Colonic mucosa (tissue), 4 donors: ENCODE data around the gene CFAP70. TPM values are rescaled to one million over a fixed set of nuclear protein-coding genes. Genes with fewer than 3 reads are reported as not detected.

Source experiments
- DNase-seq: peaks from one replicate; pipeline ENCODE4 v3.0.0-alpha.2; 2020
- H3K27ac ChIP-seq: fragments of 200-600 bp; one replicate; pipeline ENCODE4 v1.8.0; 2021
- H3K27me3 ChIP-seq: fragments of 200-600 bp; one replicate; pipeline ENCODE4 v1.8.0; 2021
- H3K36me3 ChIP-seq: fragments of 200-600 bp; one replicate; pipeline ENCODE4 v1.8.0; 2021
- H3K4me1 ChIP-seq: fragments of 200-600 bp; one replicate; pipeline ENCODE4 v1.8.0; 2021; ENCODE audit warnings: mild to moderate bottlenecking
- H3K4me3 ChIP-seq: fragments of 200-600 bp; one replicate; pipeline ENCODE4 v1.8.0; 2021
- H3K9ac ChIP-seq, 2 donors: one replicate each; pipeline ENCODE4 v1.7.0; 2013; ENCODE audit warnings: control low read depth in 2 of 2, low read depth in 2 of 2, low read length in 2 of 2
- H3K9me3 ChIP-seq: fragments of 200-600 bp; one replicate; pipeline ENCODE4 v1.8.0; 2021
- CTCF ChIP-seq: fragments of 200-600 bp; IDR thresholded peaks from one replicate; pipeline ENCODE4 v1.8.0; 2022; ENCODE audit warnings: antibody characterized with exemption, mild to moderate bottlenecking
- intact Hi-C: fragments of 100-400 bp; cut with DNase I; formaldehyde crosslinking; loops from one replicate; pipeline ENCODE4 v1.14.1; 2022
- total RNA-seq, 2 donors: library from RNA; stranded (reverse); fragmentation: NEBNext Ultra II Directional in 1 of 2; extraction: Animal tissue kit (Norgen Biotek cat#: 25700) in 1 of 2; gene quantifications; one replicate each; pipeline ENCODE4 v1.2.1, GENCODE V29; 2021
- donor health status: healthy.
- donor health status: DM: no; HTN: no; CAD: no.
- donor health status: DM: no; HTN: no; CAD: no.

Gene CFAP70
- total RNA-seq, 2 donors from 2014 or later: 0.64 to 0.72 TPM

- Histone ChIP-seq H3K36me3 (no peaks in the 10 kb centered on the region), H3K4me3 (no peak overlapping the region), H3K9ac (no peak overlapping the region), H3K27ac (no peak overlapping the region), H3K27me3 (no peaks in the 10 kb centered on the region), H3K4me1 (no peaks in the 10 kb centered on the region), H3K9me3 (no peaks in the 10 kb centered on the region)
- no peak for TF ChIP-seq CTCF
- DNase-seq: no peak
- intact Hi-C loops: no loop called here
Measured at GRCh38 chr10:73289958-73290357, 68.7 kb downstream of the CFAP70 start.

GRCh38 chr10:73287441-73287840 lies 71.2 kb downstream of the CFAP70 start:
- no peak overlapping the region for H3K4me3 ChIP-seq
- intact Hi-C loops: no loop called here
- no peak overlapping the region for H3K27ac ChIP-seq
- H3K4me1 ChIP-seq: no peaks in the 10 kb centered on the region
- no peak for DNase-seq
- no peaks in the 10 kb centered on the region for H3K27me3 ChIP-seq
- no peaks in the 10 kb centered on the region for H3K36me3 ChIP-seq
- H3K9me3 ChIP-seq: no peaks in the 10 kb centered on the region
- no peak overlapping the region for H3K9ac ChIP-seq
- TF ChIP-seq CTCF: no peak

GRCh38 chr10:73281097-73281496 lies 77.6 kb downstream of the CFAP70 start:
- no peaks in the 10 kb centered on the region for H3K9me3 ChIP-seq
- TF ChIP-seq CTCF: no peak
- H3K27ac ChIP-seq: no peak overlapping the region
- no peaks in the 10 kb centered on the region for H3K36me3 ChIP-seq
- intact Hi-C loops: no loop called here
- no peak for DNase-seq
- H3K4me3 ChIP-seq: no peak overlapping the region
- no peaks in the 10 kb centered on the region for H3K27me3 ChIP-seq
- no peak overlapping the region for H3K9ac ChIP-seq
- H3K4me1 ChIP-seq: no peaks in the 10 kb centered on the region

GRCh38 chr10:73264423-73264822 lies 94.2 kb downstream of the CFAP70 start:
- no peaks in the 10 kb centered on the region for H3K27me3 ChIP-seq
- no peak overlapping the region for H3K27ac ChIP-seq
- no peaks in the 10 kb centered on the region for H3K4me1 ChIP-seq
- H3K4me3 ChIP-seq: no peak overlapping the region
- DNase-seq: no peak
- intact Hi-C loops: no loop called here
- H3K36me3 ChIP-seq: no peaks in the 10 kb centered on the region
- H3K9me3 ChIP-seq: no peaks in the 10 kb centered on the region
- TF ChIP-seq CTCF: no peak
- no peak overlapping the region for H3K9ac ChIP-seq

GRCh38 chr10:73263693-73264347 lies 94.8 kb downstream of the CFAP70 start:
- TF ChIP-seq CTCF: no peak
- intact Hi-C loops: no loop called here
- no peaks in the 10 kb centered on the region for H3K4me1 ChIP-seq
- no peaks in the 10 kb centered on the region for H3K36me3 ChIP-seq
- H3K27ac ChIP-seq: no peak overlapping the region
- no peak for DNase-seq
- no peak overlapping the region for H3K9ac ChIP-seq
- no peak overlapping the region for H3K4me3 ChIP-seq
- no peaks in the 10 kb centered on the region for H3K27me3 ChIP-seq
- H3K9me3 ChIP-seq: no peaks in the 10 kb centered on the region
